Stimulated activated naive CD8-positive, alpha-beta T cell treated with anti-CD3 and anti-CD28 coated beads, Interleukin-15, Interleukin-2, amounts not matched to agents 100 U/mL and 50 U/mL, for 24 hours (primary cell): Measurements from ENCODE around the gene XRCC1.
"Not testable (repeated sequence)": the region's sequence is repeated elsewhere in the genome, so short reads cannot be mapped to it uniquely, and the experiment has no call there.

Source experiments
- ATAC-seq: fragments of 150-1000 bp; cut with Tn5 transposase; one replicate; pipeline ENCODE4 v1.10.0; 2021
- DNase-seq: peaks from one replicate; pipeline ENCODE4 v3.0.0; 2021

The XRCC1 gene

GRCh38 chr19:43600326-43600725 is 25.0 kb upstream of the XRCC1 start:
- not testable (repeated sequence) for ATAC-seq, DNase-seq

GRCh38 chr19:43599635-43600295 is 24.4 kb upstream of the XRCC1 start:
- DNase-seq, result no peak
- no peak for ATAC-seq

GRCh38 chr19:43598445-43599240 is 23.3 kb upstream of the XRCC1 start:
- ATAC-seq (no peak), DNase-seq (no peak)

- no peak for ATAC-seq
- DNase-seq, result no peak
Observed at GRCh38 chr19:43597876-43598275, 22.5 kb upstream of the XRCC1 start.

DNA sequence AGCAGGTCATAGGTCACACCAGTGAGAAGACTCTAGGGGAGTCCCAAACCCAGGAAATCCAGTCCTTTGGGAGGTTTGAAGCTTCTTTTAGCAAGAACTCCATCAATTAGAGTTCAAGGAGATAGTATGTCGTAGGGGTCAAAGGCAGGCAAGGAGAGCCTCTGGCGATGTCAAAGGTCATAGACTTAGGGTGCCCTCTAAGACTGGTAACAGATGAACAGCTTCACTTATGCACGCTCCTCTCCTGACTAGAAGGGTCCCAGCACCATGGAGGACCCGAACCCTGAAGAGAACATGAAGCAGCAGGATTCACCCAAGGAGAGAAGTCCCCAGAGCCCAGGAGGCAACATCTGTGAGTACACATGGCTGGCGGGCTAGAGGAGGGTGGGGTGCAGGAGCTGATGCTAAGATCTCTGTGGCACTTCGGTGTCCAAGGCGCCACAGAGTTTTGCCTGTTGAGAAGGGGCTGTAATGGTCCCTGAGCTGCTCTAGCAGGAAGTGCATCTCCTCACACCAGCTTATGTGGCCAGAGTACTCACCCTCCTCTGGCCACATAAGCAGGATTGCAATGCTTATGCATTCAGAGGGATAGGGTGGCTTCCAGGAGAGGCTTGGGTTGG is 21.6 kb upstream of the XRCC1 start:
- DNase-seq, result peak; percentile 20

DNA sequence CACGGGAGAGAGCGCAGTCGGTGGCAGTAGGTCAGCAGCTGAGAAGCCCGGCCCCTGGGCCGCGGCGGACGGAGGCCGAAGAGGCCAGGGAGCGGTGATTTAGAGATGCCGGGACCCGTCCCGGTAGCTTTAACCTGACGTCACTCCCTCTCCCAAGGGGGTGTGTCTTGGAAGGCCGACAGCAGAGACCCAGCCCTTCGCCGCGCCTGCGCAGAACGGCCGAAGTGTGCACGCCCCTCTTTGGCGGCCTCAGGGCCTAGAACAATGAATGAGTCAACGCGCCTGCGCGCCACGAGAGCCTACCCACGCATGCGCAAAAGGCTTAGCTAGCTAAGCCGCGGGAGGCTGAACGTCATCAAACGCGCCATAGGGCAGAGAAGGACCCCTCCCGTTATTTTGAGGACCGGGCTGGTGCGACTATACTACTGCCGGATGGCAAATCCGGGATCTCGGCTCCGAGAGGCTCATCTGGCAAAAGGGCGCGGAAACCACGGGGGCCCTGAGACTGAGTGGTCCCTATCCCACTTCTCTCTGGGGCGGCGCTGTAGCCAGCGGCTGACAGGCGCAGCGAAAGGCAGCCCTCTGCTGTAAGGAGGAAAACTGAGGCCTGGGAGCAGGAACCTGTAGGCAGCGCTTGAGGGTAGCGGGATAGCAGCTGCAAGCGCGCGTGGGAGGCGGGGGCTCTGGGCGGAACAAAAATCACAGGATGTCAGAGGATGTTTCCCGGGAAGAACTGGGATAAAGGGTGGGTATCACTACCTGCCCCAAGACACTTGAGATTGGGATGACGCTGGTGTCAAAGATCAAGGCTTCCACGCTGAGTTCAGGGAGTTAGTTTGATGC is 20.9 kb upstream of the XRCC1 start, which contains the start of the genes IRGQ and ZNF576:
Gene IRGQ (minus strand): TSS at position 136 of the 843 bp plus-strand sequence. CDS start 796 bp downstream, outside the sequence.
Gene ZNF576 (plus strand): TSS at position 597 of the 843 bp plus-strand sequence. CDS start 514 bp downstream, outside the sequence.
- peak; percentile 83 for ATAC-seq
- peak; percentile 100 for DNase-seq

More for the DNA sequence above, 21.6 kb upstream of the XRCC1 start:
- no peak for ATAC-seq

- DNase-seq (peak; percentile 28), ATAC-seq (no peak)
Observed at GRCh38 chr19:43595605-43595998, 20.3 kb upstream of the XRCC1 start.

DNA sequence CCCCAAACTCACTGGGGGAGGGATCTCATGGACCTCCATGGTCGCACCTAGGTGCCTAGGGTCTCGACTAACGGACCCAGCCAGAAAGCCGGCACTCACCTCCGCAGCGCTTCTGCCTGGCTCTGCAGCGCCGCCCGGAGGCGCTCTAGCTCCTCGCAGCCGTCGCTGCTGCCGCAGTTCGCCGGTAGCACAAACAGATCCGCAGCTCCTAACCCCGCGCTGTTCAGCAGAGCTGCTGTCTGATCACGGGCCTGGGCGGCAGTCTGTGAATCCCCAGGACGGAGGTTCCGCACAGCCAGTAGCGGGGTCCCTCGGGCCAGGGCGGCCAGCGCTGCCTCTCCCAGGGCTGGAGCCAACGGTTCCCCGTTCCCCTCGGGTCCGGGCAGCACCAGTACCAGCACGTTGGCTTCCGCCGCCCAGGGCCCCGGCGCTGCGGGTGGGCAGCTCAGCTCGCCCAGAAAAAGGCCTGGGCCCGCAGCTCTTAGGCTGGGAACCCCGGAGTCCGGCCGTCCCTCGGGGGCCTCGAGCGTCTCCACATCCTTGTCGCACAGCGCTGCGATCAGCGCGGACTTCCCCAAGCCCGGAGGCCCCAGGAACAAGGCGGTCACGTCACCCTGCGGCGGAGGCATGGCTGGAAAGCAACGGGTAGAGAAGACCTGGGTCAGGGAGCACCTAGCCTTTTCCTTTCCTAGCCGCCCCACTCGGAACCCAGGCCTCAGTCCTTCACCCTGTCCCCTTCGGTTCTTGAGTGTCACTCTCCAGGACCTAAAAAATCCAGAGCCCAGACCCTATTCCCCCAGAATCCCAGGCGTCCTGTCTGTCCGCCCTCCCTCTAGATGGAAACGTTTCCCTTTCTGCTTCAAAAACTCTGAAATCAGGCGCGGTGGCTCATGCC is 19.6 kb upstream of the XRCC1 start:
- ATAC-seq, result peak; percentile 33

GRCh38 chr19:43594081-43594697 is 18.9 kb upstream of the XRCC1 start:
- ATAC-seq (no peak), DNase-seq (no peak)

More for the DNA sequence above, 19.6 kb upstream of the XRCC1 start:
- peak; percentile 78 for DNase-seq

- DNase-seq, result no peak
- ATAC-seq, result no peak
Observed at GRCh38 chr19:43592800-43593350, 17.5 kb upstream of the XRCC1 start.

GRCh38 chr19:43591904-43592772 is 16.8 kb upstream of the XRCC1 start:
- no peak for ATAC-seq
- DNase-seq, result no peak

DNA sequence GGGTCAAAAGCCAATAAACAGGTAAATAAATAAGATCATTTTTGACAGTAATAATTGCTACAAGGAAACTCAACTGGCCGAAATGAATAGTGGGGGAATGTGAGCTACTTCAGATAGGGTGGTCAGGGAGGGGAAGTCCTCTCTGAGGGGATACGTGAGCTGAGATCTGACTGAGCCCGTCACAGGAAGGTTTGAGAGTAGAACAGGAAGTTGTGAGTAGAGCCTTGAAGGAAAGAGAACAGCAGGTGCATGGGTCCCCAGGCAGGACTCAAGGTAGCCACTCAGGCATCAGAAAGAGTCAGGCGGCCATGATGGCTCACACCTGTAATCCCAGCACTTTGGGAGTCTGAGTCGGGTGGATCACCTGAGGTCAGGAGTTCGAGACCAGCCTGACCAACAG is 14.4 kb upstream of the XRCC1 start:
- ATAC-seq (no peak), DNase-seq (no peak)

DNA sequence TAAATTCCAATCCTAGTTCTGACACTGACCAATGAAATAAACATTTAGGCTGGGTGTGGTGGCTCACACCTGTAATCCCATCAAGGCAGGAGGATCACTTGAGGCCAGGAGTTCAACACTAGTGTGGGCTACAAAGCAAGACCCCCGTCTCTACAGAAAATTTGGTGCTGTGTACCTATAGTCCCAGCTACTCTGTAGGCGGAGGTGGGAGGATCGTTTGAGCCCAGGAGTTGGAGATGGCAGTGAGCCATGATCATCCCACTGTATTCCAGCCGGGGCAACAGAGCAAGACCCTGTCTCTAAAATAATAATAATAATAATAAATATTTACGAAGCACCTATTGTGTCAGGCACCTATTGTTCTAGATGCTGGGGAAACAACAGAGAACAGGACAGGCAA is 13.9 kb upstream of the XRCC1 start:
- DNase-seq, result no peak
- no peak for ATAC-seq

GRCh38 chr19:43587029-43587428 is 11.7 kb upstream of the XRCC1 start:
- DNase-seq, ATAC-seq: not testable (repeated sequence)

GRCh38 chr19:43586346-43586745 is 11.0 kb upstream of the XRCC1 start:
- no peak for DNase-seq
- ATAC-seq, result no peak

GRCh38 chr19:43584484-43584883 is 9.2 kb upstream of the XRCC1 start:
- ATAC-seq, result no peak
- no peak for DNase-seq

DNA sequence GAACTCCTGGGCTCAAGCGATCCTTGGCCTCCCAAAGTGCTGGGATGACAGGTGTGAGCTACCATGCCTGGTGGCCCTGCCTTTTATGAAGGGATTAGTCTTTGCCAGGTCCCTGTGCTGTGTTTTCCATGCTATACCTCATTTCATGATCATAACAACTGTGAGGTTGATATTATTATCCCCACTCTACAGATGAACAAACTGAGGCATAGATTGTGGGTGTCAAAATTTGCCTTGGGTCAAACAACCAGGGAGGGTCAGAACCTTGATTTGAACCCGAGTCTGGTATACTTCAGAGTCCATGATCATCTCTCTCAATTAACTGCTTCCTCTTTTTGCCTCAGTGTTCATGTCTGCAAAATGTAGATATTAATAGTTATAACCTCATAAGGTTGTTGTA is 7.2 kb upstream of the XRCC1 start:
- no peak for ATAC-seq

DNA sequence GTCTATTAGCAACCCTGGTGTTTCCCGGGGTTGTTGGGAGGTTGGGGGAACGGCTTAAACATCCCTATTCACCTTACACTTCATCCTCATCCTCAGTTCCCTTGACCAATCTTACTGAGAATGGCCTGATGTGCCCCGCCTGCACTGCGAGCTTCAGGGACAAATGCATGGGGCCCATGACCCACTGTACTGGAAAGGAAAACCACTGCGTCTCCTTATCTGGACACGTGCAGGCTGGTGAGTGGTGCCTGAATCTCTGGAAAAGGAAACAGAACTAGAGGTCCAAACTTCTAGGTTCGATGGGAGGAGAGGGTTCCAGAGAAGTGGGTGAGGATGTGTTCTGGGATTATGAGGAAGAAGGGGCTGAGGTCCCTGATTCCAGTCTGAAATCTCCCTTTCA is 6.1 kb upstream of the XRCC1 start:
- DNase-seq (no peak), ATAC-seq (no peak)

More for the DNA sequence above, 7.2 kb upstream of the XRCC1 start:
- no peak for DNase-seq

GRCh38 chr19:43578787-43579186 is 3.5 kb upstream of the XRCC1 start:
- DNase-seq, result no peak

More at GRCh38 chr19:43578787-43579186, 3.5 kb upstream of the XRCC1 start:
- ATAC-seq, result no peak
